Activated T-cell treated with anti-CD3 and anti-CD28 coated beads, Interleukin-2, amount 50 U/mL, for 4 hours (primary cell): ENCODE measurements around the gene PRDM15. TPM values are rescaled to one million over a fixed set of nuclear protein-coding genes. Genes with fewer than 3 reads are reported as not detected.

Experiments
- ATAC-seq, 2 donors: fragments of 200-7000 bp; cut with Tn5 transposase; one replicate each; pipeline ENCODE4 v1.10.0; 2021
- DNase-seq: peaks from one replicate; pipeline ENCODE4 v3.0.0-alpha.2; 2020
- H3K27me3 Mint-ChIP-seq: one replicate; pipeline ENCODE4 v1.8.0; 2021; ENCODE audit warnings: low read depth, mixed read lengths
- H3K36me3 Mint-ChIP-seq: one replicate; pipeline ENCODE4 v1.8.0; 2022; ENCODE audit warnings: mixed read lengths; ENCODE audit not compliant: insufficient read depth
- H3K4me1 Mint-ChIP-seq: one replicate; pipeline ENCODE4 v1.8.0; 2021; ENCODE audit warnings: low read depth, mixed read lengths
- H3K4me3 Mint-ChIP-seq: one replicate; pipeline ENCODE4 v1.8.0; 2021; ENCODE audit warnings: mild to moderate bottlenecking, moderate library complexity, mixed read lengths
- H3K9me3 Mint-ChIP-seq: one replicate; pipeline ENCODE4 v1.8.0; 2021; ENCODE audit warnings: mixed read lengths
- total RNA-seq, 3 donors: library from RNA; stranded (reverse); gene quantifications; one replicate each; pipeline ENCODE4 v1.2.1, GENCODE V29; 2021

The PRDM15 gene
- total RNA-seq, 3 donors from 2014 or later = 10.4 to 11.7 (median 11.4) TPM

DNA sequence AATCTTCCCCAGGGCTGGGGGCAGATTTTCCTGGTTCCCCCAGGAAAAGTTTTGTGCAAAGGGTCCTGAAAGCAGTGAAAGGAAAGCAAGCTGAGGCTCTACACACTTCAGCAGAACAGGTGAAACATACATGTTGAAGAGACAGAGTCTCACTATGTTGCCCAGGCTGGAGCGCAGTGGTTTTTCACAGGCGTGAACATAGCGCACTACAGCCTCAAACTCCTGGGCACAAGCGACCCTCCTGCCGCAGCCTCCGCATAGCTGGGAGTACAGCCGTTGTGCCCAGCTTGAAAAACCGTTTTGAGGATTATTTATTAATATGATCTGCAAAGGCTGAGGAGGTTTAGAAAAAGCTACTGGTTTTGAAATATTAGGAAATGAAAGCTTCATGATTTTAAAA is 11.8 kb downstream of the PRDM15 start:
- Mint-ChIP-seq H3K36me3 (peaks cover 7% of the 10 kb centered on the region), H3K9me3 (no peaks in the 10 kb centered on the region), H3K4me3 (no peak overlapping the region), H3K4me1 (peaks cover 21% of the 10 kb centered on the region), H3K27me3 (no peaks in the 10 kb centered on the region)
- ATAC-seq (no peak), DNase-seq (no peak)

DNA sequence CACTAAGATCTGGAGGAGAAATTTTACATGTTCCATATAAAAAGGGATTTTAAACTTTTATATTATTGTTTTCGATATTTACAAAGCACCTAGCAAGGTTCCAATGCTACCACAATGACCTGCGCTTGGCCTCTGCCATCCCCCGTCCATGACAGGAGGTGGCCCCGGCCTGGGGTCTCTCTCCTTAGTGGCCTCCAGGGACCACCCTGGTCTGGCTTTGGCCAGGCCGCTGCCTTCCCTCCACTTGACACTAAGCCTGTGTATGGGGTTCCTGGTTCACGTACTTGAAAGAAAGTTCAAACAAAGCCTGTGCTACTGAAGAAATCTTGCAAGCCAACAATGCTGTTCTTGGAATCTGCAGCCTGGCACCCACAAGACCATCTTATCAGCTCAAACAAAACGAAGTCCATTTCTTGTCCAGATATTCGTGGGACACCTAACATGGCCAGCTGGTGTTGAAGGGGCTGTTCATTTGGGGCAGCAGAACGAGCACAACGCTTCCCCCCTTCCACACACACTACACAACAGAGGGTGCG is 12.8 kb downstream of the PRDM15 start:
- Mint-ChIP-seq H3K36me3 (peaks cover 4% of the 10 kb centered on the region), H3K4me1 (peaks cover 21% of the 10 kb centered on the region), H3K9me3 (no peaks in the 10 kb centered on the region), H3K27me3 (no peaks in the 10 kb centered on the region), H3K4me3 (no peak overlapping the region)
- DNase-seq (no peak), ATAC-seq (no peak)

GRCh38 chr21:41865002-41865777 is 14.0 kb downstream of the PRDM15 start:
- no peak overlapping the region for H3K4me3 Mint-ChIP-seq
- DNase-seq (no peak), ATAC-seq (peak; percentile 32 to 55)
- H3K36me3 Mint-ChIP-seq = peaks cover 4% of the 10 kb centered on the region
- H3K9me3 Mint-ChIP-seq = no peaks in the 10 kb centered on the region
- H3K4me1 Mint-ChIP-seq = peaks cover 21% of the 10 kb centered on the region
- no peaks in the 10 kb centered on the region for H3K27me3 Mint-ChIP-seq

- no peak for DNase-seq
- Mint-ChIP-seq H3K36me3 (peaks cover 2% of the 10 kb centered on the region), H3K4me3 (no peak overlapping the region), H3K4me1 (peaks cover 21% of the 10 kb centered on the region), H3K9me3 (no peaks in the 10 kb centered on the region), H3K27me3 (no peaks in the 10 kb centered on the region)
- ATAC-seq = no peak
Measured at GRCh38 chr21:41864311-41865001, 14.7 kb downstream of the PRDM15 start.

GRCh38 chr21:41863439-41863740 is 15.8 kb downstream of the PRDM15 start:
- H3K9me3 Mint-ChIP-seq = no peaks in the 10 kb centered on the region
- no peak for ATAC-seq

DNA sequence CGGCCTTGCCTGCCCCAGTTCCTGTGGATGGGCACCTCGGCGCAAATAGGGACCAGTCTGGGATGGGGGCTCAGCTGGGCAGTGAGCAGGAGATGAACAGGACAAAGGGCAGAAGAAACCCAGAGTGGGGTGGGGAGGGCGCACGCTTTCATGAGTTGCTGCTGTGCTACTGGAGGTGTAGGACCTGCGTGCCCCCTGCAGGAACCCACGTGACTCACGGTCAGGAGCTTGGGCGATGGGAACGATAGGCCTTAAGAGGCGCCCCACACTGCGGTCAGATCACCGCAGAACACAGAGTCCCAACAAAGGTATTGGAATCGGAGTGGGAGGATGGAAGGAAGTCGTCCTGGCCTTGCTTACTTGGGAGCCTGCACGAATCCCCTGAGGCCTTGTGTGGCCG is 17.2 kb downstream of the PRDM15 start:
- Mint-ChIP-seq H3K27me3 (no peaks in the 10 kb centered on the region), H3K4me3 (no peak overlapping the region), H3K36me3 (peaks cover 7% of the 10 kb centered on the region), H3K9me3 (no peaks in the 10 kb centered on the region), H3K4me1 (peaks cover 19% of the 10 kb centered on the region)
- DNase-seq (no peak), ATAC-seq (no peak)

More at GRCh38 chr21:41863439-41863740, 15.8 kb downstream of the PRDM15 start:
- no peak for DNase-seq
- H3K27me3 Mint-ChIP-seq = no peaks in the 10 kb centered on the region
- H3K36me3 Mint-ChIP-seq = peaks cover 3% of the 10 kb centered on the region
- H3K4me3 Mint-ChIP-seq = no peak overlapping the region
- H3K4me1 Mint-ChIP-seq = peaks cover 21% of the 10 kb centered on the region

DNA sequence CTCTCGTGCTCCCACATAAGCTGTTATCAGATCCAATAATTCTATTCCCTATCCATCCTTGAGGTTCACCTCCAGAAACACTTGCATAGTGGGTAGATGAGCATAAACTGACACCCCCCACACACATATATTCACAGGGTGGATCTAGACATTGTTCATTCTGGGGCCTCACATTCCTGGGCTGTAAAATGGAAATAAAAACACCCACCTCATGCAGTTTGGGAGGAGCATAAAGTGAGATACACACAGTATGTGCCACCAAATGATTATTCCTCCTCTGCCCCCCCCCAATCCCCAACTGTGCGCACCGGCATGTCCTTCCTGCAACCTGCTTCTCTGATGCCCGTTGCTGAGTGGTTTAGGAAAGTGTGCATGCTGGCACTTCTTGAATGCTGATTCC is 17.9 kb downstream of the PRDM15 start:
- no peaks in the 10 kb centered on the region for H3K27me3 Mint-ChIP-seq
- H3K36me3 Mint-ChIP-seq = peaks cover 10% of the 10 kb centered on the region
- H3K4me3 Mint-ChIP-seq = no peak overlapping the region
- no peaks in the 10 kb centered on the region for H3K9me3 Mint-ChIP-seq
- ATAC-seq (no peak), DNase-seq (no peak)
- peaks cover 19% of the 10 kb centered on the region for H3K4me1 Mint-ChIP-seq

DNA sequence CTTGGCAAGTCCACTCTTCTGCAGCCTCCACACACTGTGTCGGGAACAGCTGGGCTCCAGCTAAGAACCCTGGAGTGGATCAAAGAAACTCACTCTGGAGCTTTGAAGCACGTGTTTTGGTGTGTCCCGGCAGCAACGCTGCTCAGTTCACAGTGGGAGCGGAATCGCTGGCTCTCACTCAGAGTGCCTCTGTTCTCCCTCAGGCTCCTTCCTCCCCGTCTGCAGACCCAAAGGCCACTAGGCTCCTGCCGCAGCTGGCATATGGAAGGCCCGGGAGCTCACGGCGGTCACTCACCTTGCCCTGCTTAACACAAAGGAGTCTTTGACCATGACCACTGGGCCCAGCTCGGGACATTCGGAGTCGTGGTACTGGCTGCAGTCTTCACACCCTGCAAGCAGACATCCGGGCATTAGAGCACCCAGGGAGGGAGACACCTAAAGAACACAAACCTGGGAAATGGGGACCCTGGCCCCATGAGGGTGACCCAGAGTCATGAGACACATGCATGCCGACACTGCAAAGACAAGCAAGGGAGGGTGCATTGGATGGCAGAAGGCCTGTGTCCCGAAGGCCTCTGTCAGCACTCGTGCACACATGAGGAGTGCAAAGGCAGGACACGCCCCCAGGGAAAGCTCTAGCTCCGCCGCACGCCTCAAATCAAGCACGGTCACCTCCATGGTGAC is 19.7 kb downstream of the PRDM15 start:
- ATAC-seq (no peak), DNase-seq (no peak)
- Mint-ChIP-seq H3K9me3 (no peaks in the 10 kb centered on the region), H3K27me3 (no peaks in the 10 kb centered on the region), H3K4me1 (peaks cover 7% of the 10 kb centered on the region), H3K4me3 (no peak overlapping the region), H3K36me3 (peaks cover 14% of the 10 kb centered on the region)

GRCh38 chr21:41858466-41859296 is 20.5 kb downstream of the PRDM15 start:
- DNase-seq (no peak), ATAC-seq (no peak)
- Mint-ChIP-seq H3K4me1 (peaks cover 7% of the 10 kb centered on the region), H3K9me3 (no peaks in the 10 kb centered on the region), H3K4me3 (no peak overlapping the region), H3K27me3 (no peaks in the 10 kb centered on the region), H3K36me3 (peaks cover 22% of the 10 kb centered on the region)

DNA sequence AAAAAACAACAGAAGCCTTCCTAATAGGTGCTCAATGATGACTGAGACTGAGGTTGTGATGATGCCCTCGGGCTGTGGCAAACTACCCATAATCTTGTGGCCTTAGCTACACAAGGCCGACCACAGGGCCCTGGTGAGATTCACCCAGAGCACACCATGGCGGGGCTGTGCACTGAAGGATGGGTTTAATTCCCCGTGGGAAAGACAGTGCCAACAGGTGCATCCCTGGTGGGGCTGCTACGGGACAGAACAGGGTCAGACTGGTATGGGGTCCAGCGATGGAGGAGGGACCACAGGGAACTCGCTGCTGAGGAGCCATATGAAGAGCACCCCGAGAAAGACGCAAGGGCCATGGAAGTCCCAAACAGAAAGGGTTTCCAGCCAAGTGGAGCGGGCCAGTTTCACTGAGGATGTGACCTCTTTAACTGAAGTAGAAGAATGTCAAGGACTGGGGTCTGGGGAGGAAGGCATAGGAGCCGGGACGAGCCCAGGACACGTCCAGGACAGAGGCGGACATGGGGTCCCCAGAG is 21.3 kb downstream of the PRDM15 start:
- no peak for ATAC-seq
- peaks cover 3% of the 10 kb centered on the region for H3K4me1 Mint-ChIP-seq
- no peak overlapping the region for H3K4me3 Mint-ChIP-seq

GRCh38 chr21:41856572-41856971 is 22.6 kb downstream of the PRDM15 start:
- DNase-seq (no peak), ATAC-seq (no peak)
- H3K27me3 Mint-ChIP-seq = no peaks in the 10 kb centered on the region
- no peaks in the 10 kb centered on the region for H3K4me1 Mint-ChIP-seq
- H3K9me3 Mint-ChIP-seq = no peaks in the 10 kb centered on the region
- peaks cover 26% of the 10 kb centered on the region for H3K36me3 Mint-ChIP-seq
- no peak overlapping the region for H3K4me3 Mint-ChIP-seq

More for the DNA sequence above, 21.3 kb downstream of the PRDM15 start:
- no peaks in the 10 kb centered on the region for H3K9me3 Mint-ChIP-seq
- DNase-seq = no peak
- no peaks in the 10 kb centered on the region for H3K27me3 Mint-ChIP-seq
- peaks cover 26% of the 10 kb centered on the region for H3K36me3 Mint-ChIP-seq

DNA sequence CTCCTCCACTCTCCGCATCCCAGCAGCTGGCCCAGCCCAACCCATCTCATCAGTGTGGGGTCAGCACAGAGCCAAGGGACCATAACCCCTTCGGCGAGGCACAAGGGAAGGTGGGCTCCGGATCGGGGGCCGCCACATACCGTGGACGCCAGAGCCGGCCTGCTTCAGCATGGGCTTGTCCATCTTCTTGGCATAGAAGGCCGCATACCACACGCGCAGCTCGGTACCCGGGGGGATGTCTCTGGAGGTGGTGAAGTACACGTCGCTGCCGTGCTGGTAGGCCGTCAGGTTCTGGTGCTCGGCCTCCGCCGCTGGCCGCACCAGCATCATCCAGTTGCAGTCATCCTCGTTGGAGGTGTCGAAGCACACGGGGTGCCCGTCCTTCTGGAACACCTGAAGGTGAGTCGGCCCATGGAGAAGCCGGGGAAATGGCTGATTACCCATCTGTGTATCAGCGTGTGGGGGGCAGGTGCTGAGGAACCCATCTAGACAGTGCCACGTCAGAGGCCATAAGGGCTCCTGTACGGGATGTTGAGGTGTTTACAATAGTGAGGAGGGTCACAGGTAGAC is 24.6 kb downstream of the PRDM15 start:
- Mint-ChIP-seq H3K36me3 (peaks cover 27% of the 10 kb centered on the region), H3K9me3 (no peaks in the 10 kb centered on the region), H3K4me3 (no peak overlapping the region), H3K4me1 (no peaks in the 10 kb centered on the region), H3K27me3 (no peaks in the 10 kb centered on the region)
- DNase-seq (no peak), ATAC-seq (no peak)

GRCh38 chr21:41852929-41853320 is 26.2 kb downstream of the PRDM15 start:
- no peak for DNase-seq
- H3K9me3 Mint-ChIP-seq = no peaks in the 10 kb centered on the region

More at GRCh38 chr21:41852929-41853320, 26.2 kb downstream of the PRDM15 start:
- no peaks in the 10 kb centered on the region for H3K27me3 Mint-ChIP-seq
- H3K4me1 Mint-ChIP-seq = no peaks in the 10 kb centered on the region
- ATAC-seq = no peak
- H3K4me3 Mint-ChIP-seq = no peak overlapping the region
- H3K36me3 Mint-ChIP-seq = peaks cover 28% of the 10 kb centered on the region
